Type B pancreatic cell (in vitro differentiated cells): Measurements from ENCODE around the gene BUD31. TPM values are rescaled to one million over a fixed set of nuclear protein-coding genes. Genes with fewer than 3 reads are reported as not detected.

Experiments
- DNase-seq: peaks from one replicate; pipeline ENCODE4 v3.0.0; 2021; ENCODE audit warnings: mixed read lengths; ENCODE audit not compliant: unreplicated experiment; ENCODE audit errors: extremely low spot score
- H3K27ac Mint-ChIP-seq: 2 replicates; pipeline ENCODE4 v1.8.0; 2021; ENCODE audit warnings: mild to moderate bottlenecking, mixed read lengths
- H3K27me3 Mint-ChIP-seq: 2 replicates; pipeline ENCODE4 v1.8.0; 2021; ENCODE audit warnings: mixed read lengths
- H3K36me3 Mint-ChIP-seq: 2 replicates; pipeline ENCODE4 v1.8.0; 2021; ENCODE audit warnings: mixed read lengths
- H3K4me1 Mint-ChIP-seq: one replicate; pipeline ENCODE4 v1.8.0; 2021; ENCODE audit warnings: mixed read lengths; ENCODE audit not compliant: unreplicated experiment
- H3K4me3 Mint-ChIP-seq: 2 replicates; pipeline ENCODE4 v1.8.0; 2021; ENCODE audit warnings: mild to moderate bottlenecking, mixed read lengths
- H3K9me3 Mint-ChIP-seq: 2 replicates; pipeline ENCODE4 v1.8.0; 2021; ENCODE audit warnings: mixed read lengths
- CTCF ChIP-seq: fragments of 200-600 bp; sonication (generic); conservative IDR thresholded peaks from 2 replicates; pipeline ENCODE4 v1.5.0; 2021; ENCODE audit warnings: antibody characterized with exemption, mild to moderate bottlenecking
- total RNA-seq: library from RNA; stranded (reverse); gene quantifications from 2 replicates; pipeline ENCODE4 v1.2.1, GENCODE V29; 2021; ENCODE audit warnings: low replicate concordance

BUD31 gene
- total RNA-seq, 1 donor from 2014 or later, result 102 TPM

- no peaks in the 10 kb centered on the region for H3K36me3 Mint-ChIP-seq
- H3K4me1 Mint-ChIP-seq, result peaks cover 9% of the 10 kb centered on the region
- no peak overlapping the region for H3K4me3 Mint-ChIP-seq
- no peak for DNase-seq
- H3K27me3 Mint-ChIP-seq, result no peaks in the 10 kb centered on the region
- no peak for TF ChIP-seq CTCF
- H3K27ac Mint-ChIP-seq, result no peak overlapping the region
- no peaks in the 10 kb centered on the region for H3K9me3 Mint-ChIP-seq
Observed at GRCh38 chr7:99390941-99391602, 17.7 kb upstream of the BUD31 start.

- Mint-ChIP-seq H3K27ac (no peak overlapping the region), H3K36me3 (no peaks in the 10 kb centered on the region), H3K9me3 (no peaks in the 10 kb centered on the region), H3K4me3 (peak overlapping the region; percentile 69), H3K4me1 (peaks cover 9% of the 10 kb centered on the region), H3K27me3 (no peaks in the 10 kb centered on the region)
- TF ChIP-seq CTCF, result no peak
- no peak for DNase-seq
Observed at GRCh38 chr7:99392046-99392445, 16.7 kb upstream of the BUD31 start.

- Mint-ChIP-seq H3K27me3 (no peaks in the 10 kb centered on the region), H3K4me3 (peak overlapping the region; percentile 93), H3K9me3 (no peaks in the 10 kb centered on the region), H3K36me3 (peaks cover 2% of the 10 kb centered on the region), H3K4me1 (peaks cover 9% of the 10 kb centered on the region), H3K27ac (peak overlapping the region; percentile 96)
- peak; percentile 86 for DNase-seq
- TF ChIP-seq CTCF, result no peak
Observed at GRCh38 chr7:99392659-99393354, 16.0 kb upstream of the BUD31 start.

- no peaks in the 10 kb centered on the region for H3K27me3 Mint-ChIP-seq
- peaks cover 6% of the 10 kb centered on the region for H3K36me3 Mint-ChIP-seq
- TF ChIP-seq CTCF, result no peak
- H3K27ac Mint-ChIP-seq, result peak overlapping the region; percentile 96
- no peaks in the 10 kb centered on the region for H3K9me3 Mint-ChIP-seq
- peak overlapping the region; percentile 93 for H3K4me3 Mint-ChIP-seq
- DNase-seq, result no peak
- peaks cover 9% of the 10 kb centered on the region for H3K4me1 Mint-ChIP-seq
Observed at GRCh38 chr7:99393355-99394187, 15.2 kb upstream of the BUD31 start.

GRCh38 chr7:99394188-99394502 is 14.6 kb upstream of the BUD31 start:
- no peak for DNase-seq
- no peak overlapping the region for H3K27ac Mint-ChIP-seq
- H3K4me3 Mint-ChIP-seq, result peak overlapping the region; percentile 93
- H3K9me3 Mint-ChIP-seq, result no peaks in the 10 kb centered on the region
- H3K36me3 Mint-ChIP-seq, result peaks cover 10% of the 10 kb centered on the region
- TF ChIP-seq CTCF, result no peak
- peaks cover 9% of the 10 kb centered on the region for H3K4me1 Mint-ChIP-seq
- no peaks in the 10 kb centered on the region for H3K27me3 Mint-ChIP-seq
